Measurements from ENCODE around the gene CERKL. TPM values are rescaled to one million over a fixed set of nuclear protein-coding genes. Genes with fewer than 3 reads are reported as not detected.

CERKL gene
- total RNA-seq, 6 experiments from 2014 or later, result 0.37 TPM; not detected in 5

- TF ChIP-seq POLR2A (IDR thresholded peaks at IDR 0.05), result no peak
- Histone ChIP-seq H3K27me3 (no peaks in the 10 kb centered on the region), H3K4me1 (peaks cover 0 to 2% (median 0%) of the 10 kb centered on the region in 4 donors), H3K9me3 (no peaks in the 10 kb centered on the region), H3K4me3 (no peak overlapping the region), H3K36me3 (no peaks in the 10 kb centered on the region), H3K27ac (no peak overlapping the region)
- intact Hi-C loops (cut with DNase I), result loop anchor here (5.0 to 10.0 kb wide), 2 partner anchors 133 to 136 kb away; no protein-coding TSS in a partner anchor
- 50% methylated on average over 3 of the region's 3 CpGs for WGBS (ENCODE audit: insufficient coverage, low coverage, low lambda C conversion rate, missing lambda C conversion rate)
- no peak for DNase-seq
- no peak for ATAC-seq
Measured at GRCh38 chr2:181578829-181579228, 78.1 kb downstream of the CERKL start.

GRCh38 chr2:181576431-181576830 lies 80.5 kb downstream of the CERKL start:
- ATAC-seq (no peak), DNase-seq (no peak)
- H3K27me3 ChIP-seq, result no peaks in the 10 kb centered on the region
- H3K36me3 ChIP-seq, result no peaks in the 10 kb centered on the region
- intact Hi-C loops (cut with DNase I), result loop anchor here (5.0 to 10.0 kb wide), 2 partner anchors 136 to 138 kb away; no protein-coding TSS in a partner anchor
- no peak overlapping the region for H3K27ac ChIP-seq
- TF ChIP-seq CTCF (IDR thresholded peaks at IDR 0.05) (no peak), POLR2A (IDR thresholded peaks at IDR 0.05) (no peak)
- no peaks in the 10 kb centered on the region for H3K9me3 ChIP-seq
- H3K4me1 ChIP-seq, result peaks cover 0 to 2% (median 0%) of the 10 kb centered on the region in 4 donors
- H3K4me3 ChIP-seq, result no peak overlapping the region
- 41% methylated on average over 5 of the region's 5 CpGs for WGBS (ENCODE audit: insufficient coverage, low coverage, low lambda C conversion rate, missing lambda C conversion rate)

GRCh38 chr2:181575650-181576025 lies 81.3 kb downstream of the CERKL start:
- ATAC-seq, result peak in 1 of 4 donors; percentile 13
- no peak for DNase-seq
- Histone ChIP-seq H3K9me3 (no peaks in the 10 kb centered on the region), H3K4me3 (no peak overlapping the region), H3K27me3 (no peaks in the 10 kb centered on the region), H3K36me3 (no peaks in the 10 kb centered on the region), H3K4me1 (peaks cover 0 to 2% (median 0%) of the 10 kb centered on the region in 4 donors), H3K27ac (no peak overlapping the region)
- TF ChIP-seq POLR2A (IDR thresholded peaks at IDR 0.05) (no peak), CTCF (IDR thresholded peaks at IDR 0.05) (no peak)
- 47% methylated on average over 2 of the region's 2 CpGs for WGBS (ENCODE audit: insufficient coverage, low coverage, low lambda C conversion rate, missing lambda C conversion rate)
- intact Hi-C loops (cut with DNase I), result loop anchor here (5.0 to 10.0 kb wide), 2 partner anchors 137 to 139 kb away; no protein-coding TSS in a partner anchor

GRCh38 chr2:181575024-181575649 lies 81.8 kb downstream of the CERKL start:
- no peak for TF ChIP-seq CTCF (IDR thresholded peaks at IDR 0.05)
- TF ChIP-seq POLR2A (IDR thresholded peaks at IDR 0.05), result no peak
- 33% methylated on average over 7 of the region's 7 CpGs for WGBS (ENCODE audit: insufficient coverage, low coverage, low lambda C conversion rate, missing lambda C conversion rate)
- Histone ChIP-seq H3K4me3 (no peak overlapping the region), H3K4me1 (peaks cover 0 to 2% (median 0%) of the 10 kb centered on the region in 4 donors), H3K36me3 (no peaks in the 10 kb centered on the region), H3K27me3 (no peaks in the 10 kb centered on the region), H3K27ac (no peak overlapping the region), H3K9me3 (no peaks in the 10 kb centered on the region)
- intact Hi-C loops (cut with DNase I), result loop anchor here (5.0 to 10.0 kb wide), 2 partner anchors 137 to 140 kb away; no protein-coding TSS in a partner anchor
- DNase-seq (no peak), ATAC-seq (peak in 1 of 4 donors; percentile 22)

GRCh38 chr2:181574321-181574720 lies 82.6 kb downstream of the CERKL start:
- H3K27me3 ChIP-seq, result no peaks in the 10 kb centered on the region
- H3K27ac ChIP-seq, result no peak overlapping the region
- H3K36me3 ChIP-seq, result no peaks in the 10 kb centered on the region
- intact Hi-C loops (cut with DNase I), result loop anchor here in 1 of 2 donors (10.0 kb wide), 1 partner anchor 140 kb away; no protein-coding TSS in a partner anchor
- TF ChIP-seq CTCF (IDR thresholded peaks at IDR 0.05) (no peak), POLR2A (IDR thresholded peaks at IDR 0.05) (no peak)
- no peak overlapping the region for H3K4me3 ChIP-seq
- peaks cover 0 to 2% (median 0%) of the 10 kb centered on the region in 4 donors for H3K4me1 ChIP-seq
- DNase-seq (no peak), ATAC-seq (no peak)
- 58% methylated on average over 6 of the region's 7 CpGs for WGBS (ENCODE audit: insufficient coverage, low coverage, low lambda C conversion rate, missing lambda C conversion rate)
- no peaks in the 10 kb centered on the region for H3K9me3 ChIP-seq
